Lower lobe of right lung (tissue), 2 donors: ENCODE measurements around the gene MAPKAP1. TPM values are rescaled to one million over a fixed set of nuclear protein-coding genes. Genes with fewer than 3 reads are reported as not detected.
"Not testable (repeated sequence)": the region's sequence is repeated elsewhere in the genome, so short reads cannot be mapped to it uniquely, and the experiment has no call there.

ENCODE experiments used
- ATAC-seq, 2 donors: fragments of 200-7000 bp; cut with Tn5 transposase; one replicate each; pipeline ENCODE4 v1.9.1; 2020 to 2022; ENCODE audit warnings: mild to moderate bottlenecking in 2 of 2, moderate library complexity in 2 of 2
- DNase-seq: peaks from one replicate; pipeline ENCODE4 v3.0.0-alpha.2; 2020
- H3K27ac ChIP-seq: fragments of 200-600 bp; one replicate; pipeline ENCODE4 v1.8.0; 2022
- H3K27me3 ChIP-seq: fragments of 200-600 bp; one replicate; pipeline ENCODE4 v1.8.0; 2022; ENCODE audit warnings: low read depth
- H3K36me3 ChIP-seq: fragments of 200-600 bp; one replicate; pipeline ENCODE4 v1.8.0; 2022; ENCODE audit warnings: mild to moderate bottlenecking
- H3K4me1 ChIP-seq: fragments of 200-600 bp; one replicate; pipeline ENCODE4 v1.8.0; 2022
- H3K4me3 ChIP-seq: fragments of 200-600 bp; one replicate; pipeline ENCODE4 v1.8.0; 2022; ENCODE audit warnings: mild to moderate bottlenecking
- H3K9me3 ChIP-seq: fragments of 200-600 bp; one replicate; pipeline ENCODE4 v1.8.0; 2022
- intact Hi-C: fragments of 100-400 bp; cut with DNase I; formaldehyde crosslinking; loops from one replicate; pipeline ENCODE4 v1.11.0; 2022
- total RNA-seq: library from RNA; stranded (reverse); fragmentation: NEBNext Ultra II Directional; extraction: Animal tissue kit (Norgen Biotek cat#: 25700); gene quantifications from one replicate; pipeline ENCODE4 v1.2.1, GENCODE V29; 2021
- TF ChIP-seq, protein P1 (sequence below): fragments of 200-600 bp; IDR thresholded peaks from one replicate; pipeline ENCODE4 v1.8.0; 2022; ENCODE audit warnings: antibody characterized with exemption, mild to moderate bottlenecking
- donor health status: DM: no; HTN: yes; CAD: no; lungs with severe emphysema.

MAPKAP1 gene
- total RNA-seq, 1 donor from 2014 or later, result 71.5 TPM

DNA sequence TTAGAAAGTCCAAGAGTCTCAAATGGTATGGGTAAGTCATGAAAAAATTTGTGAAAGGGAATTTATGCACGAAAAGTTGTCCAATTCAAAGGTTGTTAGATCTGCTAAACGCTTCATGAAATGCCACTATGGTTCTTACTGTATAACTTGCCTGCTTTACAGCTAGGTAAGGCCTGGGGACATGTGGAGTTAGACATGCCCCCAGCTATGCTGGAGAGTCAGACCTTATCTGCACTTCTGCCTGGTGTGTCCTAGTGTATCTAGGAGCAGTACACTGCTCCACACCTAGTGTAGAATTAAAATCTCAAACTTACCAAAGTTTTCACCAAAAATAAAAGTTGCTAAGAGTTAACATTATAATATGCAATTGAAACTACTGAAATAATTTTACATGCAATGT lies 136.8 kb downstream of the MAPKAP1 start:
- no peaks in the 10 kb centered on the region for H3K36me3 ChIP-seq
- no peak overlapping the region for H3K27ac ChIP-seq
- no peaks in the 10 kb centered on the region for H3K27me3 ChIP-seq
- ATAC-seq (no peak), DNase-seq (no peak)
- no peak overlapping the region for H3K4me3 ChIP-seq
- TF ChIP-seq, protein P1, sequence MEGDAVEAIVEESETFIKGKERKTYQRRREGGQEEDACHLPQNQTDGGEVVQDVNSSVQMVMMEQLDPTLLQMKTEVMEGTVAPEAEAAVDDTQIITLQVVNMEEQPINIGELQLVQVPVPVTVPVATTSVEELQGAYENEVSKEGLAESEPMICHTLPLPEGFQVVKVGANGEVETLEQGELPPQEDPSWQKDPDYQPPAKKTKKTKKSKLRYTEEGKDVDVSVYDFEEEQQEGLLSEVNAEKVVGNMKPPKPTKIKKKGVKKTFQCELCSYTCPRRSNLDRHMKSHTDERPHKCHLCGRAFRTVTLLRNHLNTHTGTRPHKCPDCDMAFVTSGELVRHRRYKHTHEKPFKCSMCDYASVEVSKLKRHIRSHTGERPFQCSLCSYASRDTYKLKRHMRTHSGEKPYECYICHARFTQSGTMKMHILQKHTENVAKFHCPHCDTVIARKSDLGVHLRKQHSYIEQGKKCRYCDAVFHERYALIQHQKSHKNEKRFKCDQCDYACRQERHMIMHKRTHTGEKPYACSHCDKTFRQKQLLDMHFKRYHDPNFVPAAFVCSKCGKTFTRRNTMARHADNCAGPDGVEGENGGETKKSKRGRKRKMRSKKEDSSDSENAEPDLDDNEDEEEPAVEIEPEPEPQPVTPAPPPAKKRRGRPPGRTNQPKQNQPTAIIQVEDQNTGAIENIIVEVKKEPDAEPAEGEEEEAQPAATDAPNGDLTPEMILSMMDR, result no peak
- intact Hi-C loops, result no loop called here
- no peaks in the 10 kb centered on the region for H3K4me1 ChIP-seq
- H3K9me3 ChIP-seq, result no peaks in the 10 kb centered on the region

DNA sequence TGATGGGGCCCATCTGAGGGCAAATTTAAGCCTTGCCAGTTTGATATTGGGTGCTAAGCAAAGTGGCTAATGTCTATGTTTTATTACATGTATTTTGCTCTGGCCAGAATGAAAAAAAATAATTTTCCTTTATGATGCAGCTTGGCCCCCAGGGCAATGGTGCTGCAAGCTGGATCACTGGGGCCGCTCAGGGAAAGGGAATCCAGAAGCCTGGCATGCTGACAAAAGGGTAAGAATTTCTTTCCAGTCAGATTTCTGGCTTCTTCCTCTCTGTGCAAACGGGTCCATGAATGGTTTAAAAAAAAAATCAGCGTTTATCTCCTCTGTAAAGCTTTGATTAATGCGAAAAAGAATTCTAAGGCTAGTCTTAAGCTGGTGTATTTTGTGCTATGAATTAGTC lies 138.4 kb downstream of the MAPKAP1 start:
- Histone ChIP-seq H3K4me1 (no peaks in the 10 kb centered on the region), H3K36me3 (no peaks in the 10 kb centered on the region), H3K27me3 (no peaks in the 10 kb centered on the region), H3K4me3 (no peak overlapping the region), H3K9me3 (no peaks in the 10 kb centered on the region), H3K27ac (no peak overlapping the region)
- ATAC-seq (no peak), DNase-seq (no peak)
- TF ChIP-seq, protein P1, result no peak
- intact Hi-C loops, result no loop called here

DNA sequence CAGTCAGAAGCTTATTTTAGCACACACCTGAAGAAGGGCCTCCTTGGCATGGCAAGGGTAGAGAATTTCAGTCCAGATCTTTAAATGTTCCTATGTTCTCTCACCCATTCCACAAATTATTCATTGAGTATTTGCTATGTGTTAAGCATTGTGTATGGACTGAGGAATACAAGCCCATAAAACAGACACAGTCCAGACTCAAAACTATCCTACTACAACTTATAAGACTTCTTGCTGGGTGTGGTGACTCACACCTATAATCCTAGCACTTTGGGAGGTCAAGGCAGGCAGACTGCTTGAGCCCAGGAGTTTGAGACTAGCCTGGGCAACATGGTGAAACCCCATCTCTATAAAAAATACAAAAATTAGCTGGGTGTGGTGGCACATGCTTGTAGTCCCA lies 141.0 kb downstream of the MAPKAP1 start:
- H3K4me1 ChIP-seq, H3K9me3 ChIP-seq, H3K27me3 ChIP-seq, DNase-seq, H3K4me3 ChIP-seq, intact Hi-C loops, ATAC-seq, H3K27ac ChIP-seq, H3K36me3 ChIP-seq: not testable (repeated sequence)

DNA sequence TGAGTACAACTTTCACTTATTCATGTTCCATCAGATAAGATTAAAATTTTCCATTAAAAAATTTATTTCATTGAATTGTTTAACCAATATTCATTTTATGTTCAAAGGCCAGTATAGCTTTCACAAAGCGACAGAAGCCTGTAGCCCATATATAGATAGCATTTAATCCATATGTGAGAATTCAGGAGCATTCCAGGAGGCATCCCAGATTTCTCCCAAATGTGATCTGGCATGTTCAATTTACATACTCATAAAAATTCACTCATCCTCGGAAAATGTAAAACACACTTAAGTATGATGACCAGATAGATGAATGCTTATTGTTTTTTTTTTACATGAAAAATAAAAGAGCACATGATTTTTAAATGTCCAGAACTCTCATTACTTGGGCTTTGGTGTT lies 141.9 kb downstream of the MAPKAP1 start:
- Histone ChIP-seq H3K4me1 (no peaks in the 10 kb centered on the region), H3K9me3 (no peaks in the 10 kb centered on the region), H3K27me3 (no peaks in the 10 kb centered on the region), H3K36me3 (no peaks in the 10 kb centered on the region), H3K27ac (no peak overlapping the region), H3K4me3 (no peak overlapping the region)
- intact Hi-C loops, result no loop called here
- TF ChIP-seq, protein P1, result no peak
- ATAC-seq, result no peak
- no peak for DNase-seq

DNA sequence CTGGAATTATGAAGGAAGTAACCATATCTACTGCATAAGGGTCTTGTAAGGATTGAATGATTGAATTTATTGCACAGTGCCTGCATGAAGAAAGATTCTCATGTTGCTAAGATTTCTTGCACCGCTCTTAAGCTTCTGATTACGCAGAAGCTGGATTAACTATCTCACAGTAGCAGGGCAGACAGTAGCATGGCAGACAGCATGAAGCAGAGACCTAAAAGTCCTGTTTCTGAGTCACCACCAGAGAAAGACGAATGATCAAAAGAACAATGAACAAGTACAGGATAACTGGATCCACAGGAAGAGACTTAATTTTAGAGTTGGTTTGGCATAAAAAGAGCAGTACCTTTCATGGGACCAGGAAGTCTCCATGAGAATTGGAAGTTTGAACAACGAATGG lies 142.4 kb downstream of the MAPKAP1 start:
- no peaks in the 10 kb centered on the region for H3K9me3 ChIP-seq
- TF ChIP-seq, protein P1, result no peak
- ATAC-seq (no peak), DNase-seq (no peak)
- no peaks in the 10 kb centered on the region for H3K27me3 ChIP-seq
- H3K36me3 ChIP-seq, result no peaks in the 10 kb centered on the region
- no peak overlapping the region for H3K4me3 ChIP-seq
- H3K4me1 ChIP-seq, result no peaks in the 10 kb centered on the region
- intact Hi-C loops, result no loop called here
- no peak overlapping the region for H3K27ac ChIP-seq

DNA sequence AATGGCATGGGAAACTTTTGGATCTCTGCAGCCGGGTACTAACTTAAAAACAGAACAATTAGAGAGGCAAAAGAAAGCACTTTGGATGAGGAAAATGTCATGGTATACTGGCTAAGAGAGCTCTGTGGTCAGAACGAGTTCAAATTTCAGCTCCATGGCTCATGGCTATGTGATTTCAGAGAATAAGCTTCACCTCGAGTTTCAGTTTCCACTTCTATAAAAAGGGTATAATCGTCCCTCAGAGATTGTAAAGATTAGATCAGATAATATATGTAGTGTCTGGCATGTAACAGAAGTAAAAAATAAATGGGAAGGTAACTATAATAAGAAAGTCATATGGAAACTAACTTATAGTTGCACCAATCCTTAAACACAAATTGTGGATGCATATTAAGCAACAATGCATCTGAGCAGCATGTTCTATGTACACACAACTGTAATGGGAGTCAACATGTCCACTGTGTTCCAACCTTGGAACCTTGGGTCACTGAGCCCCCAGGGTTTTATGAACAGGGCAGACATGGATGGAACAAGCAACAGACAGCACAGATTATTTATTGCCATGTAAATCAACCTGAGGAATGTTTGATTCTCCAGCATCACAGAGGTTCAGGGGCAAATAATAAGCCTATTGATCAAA lies 145.4 kb downstream of the MAPKAP1 start:
- H3K9me3 ChIP-seq, result no peaks in the 10 kb centered on the region
- ATAC-seq (no peak), DNase-seq (no peak)
- H3K4me3 ChIP-seq, result no peak overlapping the region
- intact Hi-C loops, result no loop called here
- TF ChIP-seq, protein P1, result no peak
- no peak overlapping the region for H3K27ac ChIP-seq
- H3K27me3 ChIP-seq, result no peaks in the 10 kb centered on the region
- peaks cover 10% of the 10 kb centered on the region for H3K36me3 ChIP-seq
- no peaks in the 10 kb centered on the region for H3K4me1 ChIP-seq
